HepG2 (cell line): ENCODE results near the gene TK1. TPM values are rescaled to one million over a fixed set of nuclear protein-coding genes. Genes with fewer than 3 reads are reported as not detected.
A peak's percentile ranks its signal among the peaks of the same experiment; 100 is the strongest.

ENCODE experiments used
- ATAC-seq: fragments of 200-7000 bp; cut with Tn5 transposase; 3 replicates; pipeline ENCODE4 v1.9.1; 2020; ENCODE audit warnings: mild to moderate bottlenecking, moderate library complexity
- BruUV-seq: library from RNA; stranded (reverse); fragments of 400-500 nt; replicated peaks from 2 replicates; lab custom pipeline; 2021; lab: Mats Ljungman, UMichigan
- CTCF ChIA-PET: fragments of 300-600 bp; formaldehyde crosslinking; extraction: SDS; loops from one replicate; lab custom pipeline; 2021; ENCODE audit warnings: low total read pairs, inconsistent platforms, low intra/inter-chr PET ratio; lab: Yijun Ruan, JAX
- POLR2A ChIA-PET: fragments of 350-600 bp; sonication (Branson Sonifier 250); formaldehyde crosslinking; loops from one replicate; lab custom pipeline; 2020; ENCODE audit warnings: antibody characterized with exemption, inconsistent platforms; lab: Yijun Ruan, JAX
- DNase-seq: peaks from one replicate; pipeline ENCODE4 v3.0.0-alpha.2; 2015; ENCODE audit warnings: low spot score
- FAIRE-seq: peaks from 3 replicates; lab custom pipeline; 2011; peaks lifted over from hg19 to GRCh38; lab: Jason Lieb, UNC
- H2AFZ ChIP-seq: one replicate; pipeline ENCODE4 v1.6.1; 2011; ENCODE audit warnings: low read length, inconsistent platforms
- H3K27ac ChIP-seq: fragments of 300-600 bp; 3 replicates; pipeline ENCODE4 v1.8.0; 2011; ENCODE audit warnings: mixed run types, mild to moderate bottlenecking, mixed read lengths, low read length, inconsistent platforms; ENCODE audit not compliant: insufficient read depth; ENCODE audit errors: extremely low read length
- H3K27me3 ChIP-seq, 2 experiments: fragments of 200-600 bp in 1 of 2; 2 replicates in 1 of 2; 3 replicates in 1 of 2; pipeline versions ENCODE4 v1.6.0 to v1.8.0; 2011; ENCODE audit warnings: low read length in 2 of 2, mild to moderate bottlenecking in 2 of 2, moderate library complexity in 2 of 2, inconsistent platforms in 1 of 2; ENCODE audit not compliant: insufficient read depth in 2 of 2, control insufficient read depth in 1 of 2
- H3K36me3 ChIP-seq, 2 experiments: fragments of 200-600 bp in 1 of 2; replicated peaks in 1 of 2; 2 replicates in 1 of 2; 3 replicates in 1 of 2; pipeline versions ENCODE4 v1.5.1 to v1.8.0; 2011; ENCODE audit warnings: low read length in 2 of 2, inconsistent platforms in 1 of 2; ENCODE audit not compliant: insufficient read depth in 2 of 2, control insufficient read depth in 1 of 2
- H3K4me1 ChIP-seq: 2 replicates; pipeline ENCODE4 v1.5.1; 2012; ENCODE audit warnings: low read length, inconsistent platforms; ENCODE audit not compliant: insufficient read depth
- H3K4me2 ChIP-seq: 2 replicates; pipeline ENCODE4 v1.6.0; 2011; ENCODE audit warnings: low read depth, low read length, inconsistent platforms
- H3K4me3 ChIP-seq, 3 experiments: fragments of 200-600 bp in 1 of 3; sonication (generic), shearing (Covaris generic) in 1 of 3; replicated peaks in 1 of 3; 2 replicates each; pipeline ENCODE4 v1.5.1; 2011 to 2016; ENCODE audit warnings: low read length in 3 of 3, inconsistent platforms in 2 of 3, low read depth in 2 of 3, mild to moderate bottlenecking in 2 of 3, control low read depth in 1 of 3, mixed read lengths in 1 of 3; ENCODE audit not compliant: insufficient read depth in 1 of 3
- H3K79me2 ChIP-seq: one replicate; pipeline ENCODE4 v1.6.1; 2011; ENCODE audit warnings: low read length, inconsistent platforms; ENCODE audit not compliant: insufficient read depth
- H3K9ac ChIP-seq: 2 replicates; pipeline ENCODE4 v1.6.0; 2011; ENCODE audit warnings: mild to moderate bottlenecking, low read depth, low read length, inconsistent platforms; ENCODE audit not compliant: insufficient read depth
- H3K9me3 ChIP-seq: 2 replicates; pipeline ENCODE4 v1.5.1; 2012; ENCODE audit warnings: mild to moderate bottlenecking, low read length
- H4K20me1 ChIP-seq: 2 replicates; pipeline ENCODE4 v1.6.0; 2011; ENCODE audit warnings: inconsistent platforms, mild to moderate bottlenecking, low read length, moderate library complexity; ENCODE audit not compliant: insufficient read depth
- ARHGAP35 ChIP-seq: sonication (generic); formaldehyde crosslinking; IDR thresholded peaks from 2 replicates; pipeline ENCODE4 v1.9.0; 2022; ENCODE audit warnings: mild to moderate bottlenecking, inconsistent platforms, moderate library complexity, missing genetic modification reagents, borderline replicate concordance
- CCDC6 ChIP-seq: sonication (generic); formaldehyde crosslinking; IDR thresholded peaks from 2 replicates; pipeline ENCODE4 v1.8.1; 2022; ENCODE audit warnings: mild to moderate bottlenecking, missing genetic modification reagents, moderate library complexity
- ZKSCAN8 ChIP-seq: IDR thresholded peaks from 2 replicates; pipeline ENCODE4 v1.6.1; 2016; ENCODE audit warnings: borderline replicate concordance, missing genetic modification reagents, missing compliant biosample characterization
- ZNF350 ChIP-seq: sonication (generic); formaldehyde crosslinking; IDR thresholded peaks from 2 replicates; pipeline ENCODE4 v1.4.0; 2020; ENCODE audit warnings: mild to moderate bottlenecking, low read depth, missing genetic modification reagents, borderline replicate concordance
- ZNF547 ChIP-seq: sonication (generic); formaldehyde crosslinking; IDR thresholded peaks from 2 replicates; pipeline ENCODE4 v1.5.1; 2020; ENCODE audit warnings: mild to moderate bottlenecking, missing genetic modification reagents
- WGBS: methylation state at CpG from one replicate; pipeline ENCODE4 v1.1.6; 2017; ENCODE audit warnings: low lambda C conversion rate; 5-methylcytosine and 5-hydroxymethylcytosine counted together
- in situ Hi-C: cut with HindIII; loops from 2 replicates; pipeline ENCODE4 v1.10.0; 2017; ENCODE audit warnings: low pct_unique_long_range_greater_than_20kb; ENCODE audit not compliant: extremely low pct_ligation_motif_present
- intact Hi-C: fragments of 100-400 bp; cut with micrococcal nuclease; formaldehyde crosslinking; loops from one replicate; pipeline ENCODE4 v1.10.0; 2022; ENCODE audit not compliant: unreplicated experiment
- polyA plus RNA-seq, 8 experiments: library from polyadenylated mRNA; depleted of rRNA in 3 of 8; stranded (reverse) in 7 of 8; unstranded in 1 of 8; fragments of >200 nt; fragmentation: Illumina TruSeq in 4 of 8; extraction: Trizol in 4 of 8; gene quantifications; 2 replicates each; pipeline versions ENCODE4 v1.2.1 to v1.2.3, GENCODE V29; 2011 to 2016; ENCODE audit warnings: low read depth in 4 of 8, missing spikeins in 1 of 8, mixed read lengths in 1 of 8; ENCODE audit not compliant: insufficient read depth in 1 of 8
- total RNA-seq, 5 experiments: library from RNA; depleted of rRNA; stranded (reverse); fragments of >200 nt; fragmentation: Illumina TruSeq; extraction: Trizol; gene quantifications; 2 replicates each; pipeline ENCODE4 v1.2.3, GENCODE V29; 2016; ENCODE audit warnings: low read depth in 1 of 5
- TF ChIP-seq, protein P1 (sequence below): sonication (generic); formaldehyde crosslinking; IDR thresholded peaks from 2 replicates; pipeline ENCODE4 v1.4.0; 2020; ENCODE audit warnings: missing genetic modification reagents, borderline replicate concordance
- TF ChIP-seq, protein P2 (sequence below): sonication (generic); formaldehyde crosslinking; IDR thresholded peaks from 2 replicates; pipeline ENCODE4 v1.5.1; 2020; ENCODE audit warnings: missing genetic modification reagents, mild to moderate bottlenecking, borderline replicate concordance
- TF ChIP-seq, protein P3 (sequence below): sonication (generic); formaldehyde crosslinking; IDR thresholded peaks from 2 replicates; pipeline ENCODE4 v1.4.0; 2020; ENCODE audit warnings: missing genetic modification reagents

TK1 gene
- total and polyA plus RNA-seq, 2 of the 13 experiments (the other 11 are each of a cell fraction or from before 2014, with no cell fraction given): 45.0 to 96.0 TPM

GRCh38 chr17:78133179-78133951 is 53.5 kb downstream of the TK1 start (continued):
- TF ChIP-seq, protein P1, sequence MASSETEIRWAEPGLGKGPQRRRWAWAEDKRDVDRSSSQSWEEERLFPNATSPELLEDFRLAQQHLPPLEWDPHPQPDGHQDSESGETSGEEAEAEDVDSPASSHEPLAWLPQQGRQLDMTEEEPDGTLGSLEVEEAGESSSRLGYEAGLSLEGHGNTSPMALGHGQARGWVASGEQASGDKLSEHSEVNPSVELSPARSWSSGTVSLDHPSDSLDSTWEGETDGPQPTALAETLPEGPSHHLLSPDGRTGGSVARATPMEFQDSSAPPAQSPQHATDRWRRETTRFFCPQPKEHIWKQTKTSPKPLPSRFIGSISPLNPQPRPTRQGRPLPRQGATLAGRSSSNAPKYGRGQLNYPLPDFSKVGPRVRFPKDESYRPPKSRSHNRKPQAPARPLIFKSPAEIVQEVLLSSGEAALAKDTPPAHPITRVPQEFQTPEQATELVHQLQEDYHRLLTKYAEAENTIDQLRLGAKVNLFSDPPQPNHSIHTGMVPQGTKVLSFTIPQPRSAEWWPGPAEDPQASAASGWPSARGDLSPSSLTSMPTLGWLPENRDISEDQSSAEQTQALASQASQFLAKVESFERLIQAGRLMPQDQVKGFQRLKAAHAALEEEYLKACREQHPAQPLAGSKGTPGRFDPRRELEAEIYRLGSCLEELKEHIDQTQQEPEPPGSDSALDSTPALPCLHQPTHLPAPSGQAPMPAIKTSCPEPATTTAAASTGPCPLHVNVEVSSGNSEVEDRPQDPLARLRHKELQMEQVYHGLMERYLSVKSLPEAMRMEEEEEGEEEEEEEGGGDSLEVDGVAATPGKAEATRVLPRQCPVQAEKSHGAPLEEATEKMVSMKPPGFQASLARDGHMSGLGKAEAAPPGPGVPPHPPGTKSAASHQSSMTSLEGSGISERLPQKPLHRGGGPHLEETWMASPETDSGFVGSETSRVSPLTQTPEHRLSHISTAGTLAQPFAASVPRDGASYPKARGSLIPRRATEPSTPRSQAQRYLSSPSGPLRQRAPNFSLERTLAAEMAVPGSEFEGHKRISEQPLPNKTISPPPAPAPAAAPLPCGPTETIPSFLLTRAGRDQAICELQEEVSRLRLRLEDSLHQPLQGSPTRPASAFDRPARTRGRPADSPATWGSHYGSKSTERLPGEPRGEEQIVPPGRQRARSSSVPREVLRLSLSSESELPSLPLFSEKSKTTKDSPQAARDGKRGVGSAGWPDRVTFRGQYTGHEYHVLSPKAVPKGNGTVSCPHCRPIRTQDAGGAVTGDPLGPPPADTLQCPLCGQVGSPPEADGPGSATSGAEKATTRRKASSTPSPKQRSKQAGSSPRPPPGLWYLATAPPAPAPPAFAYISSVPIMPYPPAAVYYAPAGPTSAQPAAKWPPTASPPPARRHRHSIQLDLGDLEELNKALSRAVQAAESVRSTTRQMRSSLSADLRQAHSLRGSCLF: no peak

DNA sequence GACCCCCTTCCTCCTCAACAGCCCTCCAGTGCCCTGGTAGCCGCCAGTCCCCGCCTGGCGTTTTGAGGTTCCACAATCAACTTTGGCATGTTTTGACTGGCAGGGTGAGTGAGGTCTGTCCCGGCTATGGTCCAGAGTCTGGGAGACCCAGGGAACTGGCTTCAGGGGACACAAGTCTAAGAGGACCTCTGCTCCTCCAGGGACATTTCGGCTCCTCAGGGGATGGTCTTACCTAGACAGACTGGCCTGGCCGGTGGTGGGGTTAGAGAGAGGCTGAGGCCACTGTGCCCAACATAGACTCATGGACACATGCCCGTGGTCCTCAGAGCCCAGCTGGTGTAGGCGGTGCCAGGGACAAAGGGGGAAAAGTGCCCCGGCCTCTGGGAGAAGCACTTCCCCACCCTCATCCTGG is 54.1 kb downstream of the TK1 start:
- Histone ChIP-seq H3K4me1 (peaks cover 83% of the 10 kb centered on the region), H3K4me2 (peak overlapping the region; percentile 60; the same call in 1 of the 2 replicates), H3K4me3 (peak overlapping the region in 1 of 3 experiments; percentile 51; a peak in 2 of 6 replicates), H3K9me3 (no peaks in the 10 kb centered on the region), H2AFZ (no peak overlapping the region), H3K9ac (no peak overlapping the region), H3K27ac (no peak overlapping the region), H4K20me1 (no peaks in the 10 kb centered on the region), H3K79me2 (no peaks in the 10 kb centered on the region), H3K27me3 (no peaks in the 10 kb centered on the region), H3K36me3 (no peaks in the 10 kb centered on the region)
- ChIA-PET POLR2A (no interaction called here), CTCF (no interaction called here)
- DNase-seq: no peak
- in situ Hi-C loops: no loop called here
- no TSS peak for BruUV-seq
- FAIRE-seq: no peak
- 60% methylated on average over 9 of the region's 9 CpGs for WGBS
- intact Hi-C loops: no loop called here
- no peak for ATAC-seq
- TF ChIP-seq ZNF350 (CRISPR knock-in tag): 0 out of 2 replicates have a peak, but pooled peaks have one; percentile 22
- TF ChIP-seq ZKSCAN8 (CRISPR knock-in tag): no peak
- TF ChIP-seq, protein P2, sequence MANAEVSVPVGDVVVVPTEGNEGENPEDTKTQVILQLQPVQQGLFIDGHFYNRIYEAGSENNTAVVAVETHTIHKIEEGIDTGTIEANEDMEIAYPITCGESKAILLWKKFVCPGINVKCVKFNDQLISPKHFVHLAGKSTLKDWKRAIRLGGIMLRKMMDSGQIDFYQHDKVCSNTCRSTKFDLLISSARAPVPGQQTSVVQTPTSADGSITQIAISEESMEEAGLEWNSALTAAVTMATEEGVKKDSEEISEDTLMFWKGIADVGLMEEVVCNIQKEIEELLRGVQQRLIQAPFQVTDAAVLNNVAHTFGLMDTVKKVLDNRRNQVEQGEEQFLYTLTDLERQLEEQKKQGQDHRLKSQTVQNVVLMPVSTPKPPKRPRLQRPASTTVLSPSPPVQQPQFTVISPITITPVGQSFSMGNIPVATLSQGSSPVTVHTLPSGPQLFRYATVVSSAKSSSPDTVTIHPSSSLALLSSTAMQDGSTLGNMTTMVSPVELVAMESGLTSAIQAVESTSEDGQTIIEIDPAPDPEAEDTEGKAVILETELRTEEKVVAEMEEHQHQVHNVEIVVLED (CRISPR knock-in tag): no peak
- peak; percentile 3; the same call in 1 of the 2 replicates for TF ChIP-seq ARHGAP35 (CRISPR knock-in tag)
- TF ChIP-seq, protein P3, sequence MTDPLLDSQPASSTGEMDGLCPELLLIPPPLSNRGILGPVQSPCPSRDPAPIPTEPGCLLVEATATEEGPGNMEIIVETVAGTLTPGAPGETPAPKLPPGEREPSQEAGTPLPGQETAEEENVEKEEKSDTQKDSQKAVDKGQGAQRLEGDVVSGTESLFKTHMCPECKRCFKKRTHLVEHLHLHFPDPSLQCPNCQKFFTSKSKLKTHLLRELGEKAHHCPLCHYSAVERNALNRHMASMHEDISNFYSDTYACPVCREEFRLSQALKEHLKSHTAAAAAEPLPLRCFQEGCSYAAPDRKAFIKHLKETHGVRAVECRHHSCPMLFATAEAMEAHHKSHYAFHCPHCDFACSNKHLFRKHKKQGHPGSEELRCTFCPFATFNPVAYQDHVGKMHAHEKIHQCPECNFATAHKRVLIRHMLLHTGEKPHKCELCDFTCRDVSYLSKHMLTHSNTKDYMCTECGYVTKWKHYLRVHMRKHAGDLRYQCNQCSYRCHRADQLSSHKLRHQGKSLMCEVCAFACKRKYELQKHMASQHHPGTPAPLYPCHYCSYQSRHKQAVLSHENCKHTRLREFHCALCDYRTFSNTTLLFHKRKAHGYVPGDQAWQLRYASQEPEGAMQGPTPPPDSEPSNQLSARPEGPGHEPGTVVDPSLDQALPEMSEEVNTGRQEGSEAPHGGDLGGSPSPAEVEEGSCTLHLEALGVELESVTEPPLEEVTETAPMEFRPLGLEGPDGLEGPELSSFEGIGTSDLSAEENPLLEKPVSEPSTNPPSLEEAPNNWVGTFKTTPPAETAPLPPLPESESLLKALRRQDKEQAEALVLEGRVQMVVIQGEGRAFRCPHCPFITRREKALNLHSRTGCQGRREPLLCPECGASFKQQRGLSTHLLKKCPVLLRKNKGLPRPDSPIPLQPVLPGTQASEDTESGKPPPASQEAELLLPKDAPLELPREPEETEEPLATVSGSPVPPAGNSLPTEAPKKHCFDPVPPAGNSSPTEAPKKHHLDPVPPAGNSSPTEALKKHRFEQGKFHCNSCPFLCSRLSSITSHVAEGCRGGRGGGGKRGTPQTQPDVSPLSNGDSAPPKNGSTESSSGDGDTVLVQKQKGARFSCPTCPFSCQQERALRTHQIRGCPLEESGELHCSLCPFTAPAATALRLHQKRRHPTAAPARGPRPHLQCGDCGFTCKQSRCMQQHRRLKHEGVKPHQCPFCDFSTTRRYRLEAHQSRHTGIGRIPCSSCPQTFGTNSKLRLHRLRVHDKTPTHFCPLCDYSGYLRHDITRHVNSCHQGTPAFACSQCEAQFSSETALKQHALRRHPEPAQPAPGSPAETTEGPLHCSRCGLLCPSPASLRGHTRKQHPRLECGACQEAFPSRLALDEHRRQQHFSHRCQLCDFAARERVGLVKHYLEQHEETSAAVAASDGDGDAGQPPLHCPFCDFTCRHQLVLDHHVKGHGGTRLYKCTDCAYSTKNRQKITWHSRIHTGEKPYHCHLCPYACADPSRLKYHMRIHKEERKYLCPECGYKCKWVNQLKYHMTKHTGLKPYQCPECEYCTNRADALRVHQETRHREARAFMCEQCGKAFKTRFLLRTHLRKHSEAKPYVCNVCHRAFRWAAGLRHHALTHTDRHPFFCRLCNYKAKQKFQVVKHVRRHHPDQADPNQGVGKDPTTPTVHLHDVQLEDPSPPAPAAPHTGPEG (CRISPR knock-in tag): no peak
- peak; percentile 10; the same call in 1 of the 2 replicates for TF ChIP-seq ZNF547 (CRISPR knock-in tag)
- TF ChIP-seq CCDC6 (CRISPR knock-in tag): peak; percentile 29; the same call in 1 of the 2 replicates
